HG02885 (cell line): ENCODE results near the gene BCL7A.
"Not testable (repeated sequence)": the region's sequence is repeated elsewhere in the genome, so short reads cannot be mapped to it uniquely, and the experiment has no call there.

Source experiments
- ATAC-seq: cut with Tn5 transposase; IDR thresholded peaks from one replicate; pipeline ENCODE4 v1.9.1; 2021; ENCODE audit warnings: mild to moderate bottlenecking; ENCODE audit not compliant: unreplicated experiment, poor library complexity

BCL7A gene

GRCh38 chr12:122089077-122089476 is 67.4 kb downstream of the BCL7A start:
- ATAC-seq = no peak

- ATAC-seq = no peak
Observed at GRCh38 chr12:122090759-122091515, 69.3 kb downstream of the BCL7A start.

- ATAC-seq = no peak
Observed at GRCh38 chr12:122093098-122093883, 71.6 kb downstream of the BCL7A start.

- ATAC-seq = no peak
Observed at GRCh38 chr12:122094137-122094734, 72.6 kb downstream of the BCL7A start.

GRCh38 chr12:122094735-122095631 is 73.3 kb downstream of the BCL7A start:
- no peak for ATAC-seq

- no peak for ATAC-seq
Observed at GRCh38 chr12:122096014-122096413, 74.3 kb downstream of the BCL7A start.

GRCh38 chr12:122096591-122097149 is 75.0 kb downstream of the BCL7A start:
- no peak for ATAC-seq

- ATAC-seq = no peak
Observed at GRCh38 chr12:122097584-122097926, 75.9 kb downstream of the BCL7A start.

GRCh38 chr12:122097927-122098756 is 76.5 kb downstream of the BCL7A start:
- no peak for ATAC-seq

GRCh38 chr12:122099280-122099749 is 77.6 kb downstream of the BCL7A start:
- no peak for ATAC-seq

GRCh38 chr12:122099856-122100255 is 78.2 kb downstream of the BCL7A start:
- no peak for ATAC-seq

- ATAC-seq = no peak
Observed at GRCh38 chr12:122100568-122100967, 78.9 kb downstream of the BCL7A start.

GRCh38 chr12:122102331-122102730 is 80.6 kb downstream of the BCL7A start:
- ATAC-seq = no peak

GRCh38 chr12:122104844-122105243 is 83.2 kb downstream of the BCL7A start:
- ATAC-seq = no peak

- not testable (repeated sequence) for ATAC-seq
Observed at GRCh38 chr12:122105496-122105895, 83.8 kb downstream of the BCL7A start.

- no peak for ATAC-seq
Observed at GRCh38 chr12:122106843-122107242, 85.2 kb downstream of the BCL7A start.

GRCh38 chr12:122107261-122107660 is 85.6 kb downstream of the BCL7A start:
- ATAC-seq = no peak

GRCh38 chr12:122111089-122111641 is 89.5 kb downstream of the BCL7A start:
- ATAC-seq = no peak
